SU-DHL-6 (cell line): ENCODE results near the gene GAREM1.

Experiments used
- H2AFZ ChIP-seq: fragments of 200-600 bp; sonication (generic); 2 replicates; pipeline ENCODE4 v1.6.1; 2014; ENCODE audit warnings: low read depth, mild to moderate bottlenecking, moderate library complexity, mixed read lengths, antibody characterized with exemption, low read length; ENCODE audit not compliant: severe bottlenecking
- H3F3A ChIP-seq: fragments of 200-600 bp; shearing (Covaris generic); 2 replicates; pipeline ENCODE4 v1.6.0; 2016; ENCODE audit warnings: antibody characterized with exemption, mild to moderate bottlenecking; ENCODE audit not compliant: insufficient read depth
- H3K27ac ChIP-seq: fragments of 200-600 bp; sonication (generic); 2 replicates; pipeline ENCODE4 v1.5.1; 2016; ENCODE audit warnings: low read depth, mild to moderate bottlenecking, low read length, moderate library complexity, mixed read lengths
- H3K27me3 ChIP-seq: fragments of 200-600 bp; sonication (generic), shearing (Covaris generic); 2 replicates; pipeline ENCODE4 v1.6.0; 2014; ENCODE audit warnings: mild to moderate bottlenecking, low read length
- H3K36me3 ChIP-seq: fragments of 200-600 bp; sonication (generic); 2 replicates; pipeline ENCODE4 v1.6.1; 2014; ENCODE audit warnings: mild to moderate bottlenecking, low read length, mixed read lengths
- H3K4me2 ChIP-seq: fragments of 300-600, 200-600 bp; shearing (Covaris generic), sonication (generic); 2 replicates; pipeline ENCODE4 v1.6.0; 2014; ENCODE audit warnings: low read length, low read depth, mild to moderate bottlenecking; ENCODE audit not compliant: poor library complexity, severe bottlenecking
- H3K4me3 ChIP-seq: fragments of 200-600 bp; sonication (generic); 2 replicates; pipeline ENCODE4 v1.5.1; 2014; ENCODE audit warnings: antibody characterized with exemption, low read length, mild to moderate bottlenecking, mixed read lengths; ENCODE audit not compliant: insufficient read depth, poor library complexity, severe bottlenecking
- H3K79me2 ChIP-seq: fragments of 200-600 bp; sonication (generic); 2 replicates; pipeline ENCODE4 v1.6.1; 2014; ENCODE audit warnings: mild to moderate bottlenecking, low read length, moderate library complexity; ENCODE audit not compliant: insufficient read depth
- H3K9ac ChIP-seq: fragments of 200-600 bp; sonication (generic); 2 replicates; pipeline ENCODE4 v1.7.0; 2014; ENCODE audit warnings: mild to moderate bottlenecking, low read length
- H3K9me2 ChIP-seq: fragments of 200-600 bp; sonication (generic); replicated peaks from 2 replicates; pipeline ENCODE4 v1.6.1; 2014; ENCODE audit warnings: low read length; ENCODE audit not compliant: insufficient read depth
- H3K9me3 ChIP-seq: fragments of 200-600 bp; sonication (generic); 2 replicates; pipeline ENCODE4 v1.6.1; 2014; ENCODE audit warnings: low read length, mixed read lengths; ENCODE audit not compliant: insufficient read depth
- H4K20me1 ChIP-seq: fragments of 200-600 bp; sonication (generic); 2 replicates; pipeline ENCODE4 v1.6.1; 2014; ENCODE audit warnings: low read depth, mild to moderate bottlenecking, antibody characterized with exemption, low read length, moderate library complexity, mixed read lengths
- EZH2phosphoT487 ChIP-seq: fragments of 200-600 bp; sonication (generic), shearing (Covaris generic); conservative IDR thresholded peaks from 2 replicates; pipeline ENCODE4 v1.6.1; 2018; ENCODE audit warnings: mild to moderate bottlenecking, antibody characterized with exemption, low read length, moderate library complexity, mixed read lengths
- TF ChIP-seq, protein P1 (sequence below): fragments of 200-600 bp; sonication (generic); IDR thresholded peaks from one replicate; pipeline ENCODE4 v1.5.1; 2017; ENCODE audit warnings: antibody characterized with exemption, mild to moderate bottlenecking, low read length, moderate library complexity; ENCODE audit not compliant: insufficient read depth, poor library complexity, severe bottlenecking

GAREM1 gene

DNA sequence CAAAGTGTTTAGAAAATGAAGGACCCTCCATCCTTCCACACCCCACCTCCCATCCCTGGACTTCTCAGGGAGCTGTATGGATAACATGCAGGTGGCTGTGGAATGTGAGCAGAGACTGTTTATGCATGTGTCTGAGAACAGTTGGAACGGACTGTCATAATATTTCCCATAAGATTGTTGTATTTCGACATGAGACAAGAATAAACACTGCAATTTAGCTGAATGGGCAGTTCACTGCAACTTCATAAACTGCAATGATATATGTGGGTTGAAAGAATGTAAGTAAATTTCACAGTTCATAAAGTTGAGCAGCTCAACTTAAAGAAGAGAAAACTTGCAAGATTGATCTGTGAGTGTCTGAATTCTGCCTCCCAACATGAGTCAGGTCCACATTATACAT, 206.3 kb downstream of the GAREM1 start:
- Histone ChIP-seq H3K27me3 (no peaks in the 10 kb centered on the region), H3K9me2 (no peaks in the 10 kb centered on the region), H3K79me2 (no peaks in the 10 kb centered on the region), H3K4me3 (no peak overlapping the region), H3K4me2 (no peak overlapping the region), H3K27ac (no peak overlapping the region), H3F3A (no peaks in the 10 kb centered on the region), H4K20me1 (no peaks in the 10 kb centered on the region), H3K9ac (no peak overlapping the region), H3K9me3 (no peaks in the 10 kb centered on the region), H2AFZ (no peak overlapping the region), H3K36me3 (no peaks in the 10 kb centered on the region)
- TF ChIP-seq, protein P1, sequence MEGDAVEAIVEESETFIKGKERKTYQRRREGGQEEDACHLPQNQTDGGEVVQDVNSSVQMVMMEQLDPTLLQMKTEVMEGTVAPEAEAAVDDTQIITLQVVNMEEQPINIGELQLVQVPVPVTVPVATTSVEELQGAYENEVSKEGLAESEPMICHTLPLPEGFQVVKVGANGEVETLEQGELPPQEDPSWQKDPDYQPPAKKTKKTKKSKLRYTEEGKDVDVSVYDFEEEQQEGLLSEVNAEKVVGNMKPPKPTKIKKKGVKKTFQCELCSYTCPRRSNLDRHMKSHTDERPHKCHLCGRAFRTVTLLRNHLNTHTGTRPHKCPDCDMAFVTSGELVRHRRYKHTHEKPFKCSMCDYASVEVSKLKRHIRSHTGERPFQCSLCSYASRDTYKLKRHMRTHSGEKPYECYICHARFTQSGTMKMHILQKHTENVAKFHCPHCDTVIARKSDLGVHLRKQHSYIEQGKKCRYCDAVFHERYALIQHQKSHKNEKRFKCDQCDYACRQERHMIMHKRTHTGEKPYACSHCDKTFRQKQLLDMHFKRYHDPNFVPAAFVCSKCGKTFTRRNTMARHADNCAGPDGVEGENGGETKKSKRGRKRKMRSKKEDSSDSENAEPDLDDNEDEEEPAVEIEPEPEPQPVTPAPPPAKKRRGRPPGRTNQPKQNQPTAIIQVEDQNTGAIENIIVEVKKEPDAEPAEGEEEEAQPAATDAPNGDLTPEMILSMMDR: no peak
- no peak for TF ChIP-seq EZH2phosphoT487

- TF ChIP-seq, protein P1: no peak
- no peak for TF ChIP-seq EZH2phosphoT487
Observed at GRCh38 chr18:32262092-32262491, 208.6 kb downstream of the GAREM1 start.

DNA sequence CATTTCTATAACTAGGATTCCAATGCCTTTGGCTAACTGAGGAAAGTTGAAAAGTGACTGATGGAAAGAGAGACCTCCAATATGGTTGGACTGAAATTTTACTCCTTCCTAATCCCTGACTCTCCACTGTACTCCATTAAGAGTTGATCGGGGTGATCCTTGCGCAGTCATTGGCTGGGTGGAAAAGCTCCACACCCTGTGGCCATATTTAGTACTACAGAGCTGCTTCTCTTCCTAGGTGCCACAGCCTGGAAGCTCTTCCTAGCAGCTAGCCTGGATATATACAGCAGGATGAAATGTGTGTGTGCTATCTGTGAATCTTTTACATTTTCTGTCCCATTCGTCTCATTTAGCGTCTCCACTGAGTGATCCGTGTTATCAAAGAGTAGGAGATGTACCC, 209.7 kb downstream of the GAREM1 start:
- no peak overlapping the region for H3K4me2 ChIP-seq
- no peak for TF ChIP-seq EZH2phosphoT487
- H3K27me3 ChIP-seq: no peaks in the 10 kb centered on the region
- H3K4me3 ChIP-seq: no peak overlapping the region
- H4K20me1 ChIP-seq: no peaks in the 10 kb centered on the region
- H3K9me2 ChIP-seq: no peaks in the 10 kb centered on the region
- H3K79me2 ChIP-seq: no peaks in the 10 kb centered on the region
- H3K9me3 ChIP-seq: no peaks in the 10 kb centered on the region
- no peak overlapping the region for H3K27ac ChIP-seq
- H3K9ac ChIP-seq: no peak overlapping the region
- no peaks in the 10 kb centered on the region for H3F3A ChIP-seq
- no peaks in the 10 kb centered on the region for H3K36me3 ChIP-seq
- no peak overlapping the region for H2AFZ ChIP-seq

More at GRCh38 chr18:32262092-32262491, 208.6 kb downstream of the GAREM1 start:
- Histone ChIP-seq H3K27me3 (no peaks in the 10 kb centered on the region), H4K20me1 (no peaks in the 10 kb centered on the region), H3K79me2 (no peaks in the 10 kb centered on the region), H3K4me3 (no peak overlapping the region), H3F3A (no peaks in the 10 kb centered on the region), H3K9me2 (no peaks in the 10 kb centered on the region), H3K27ac (no peak overlapping the region), H3K9ac (no peak overlapping the region), H3K4me2 (no peak overlapping the region), H3K36me3 (no peaks in the 10 kb centered on the region), H2AFZ (no peak overlapping the region), H3K9me3 (no peaks in the 10 kb centered on the region)

DNA sequence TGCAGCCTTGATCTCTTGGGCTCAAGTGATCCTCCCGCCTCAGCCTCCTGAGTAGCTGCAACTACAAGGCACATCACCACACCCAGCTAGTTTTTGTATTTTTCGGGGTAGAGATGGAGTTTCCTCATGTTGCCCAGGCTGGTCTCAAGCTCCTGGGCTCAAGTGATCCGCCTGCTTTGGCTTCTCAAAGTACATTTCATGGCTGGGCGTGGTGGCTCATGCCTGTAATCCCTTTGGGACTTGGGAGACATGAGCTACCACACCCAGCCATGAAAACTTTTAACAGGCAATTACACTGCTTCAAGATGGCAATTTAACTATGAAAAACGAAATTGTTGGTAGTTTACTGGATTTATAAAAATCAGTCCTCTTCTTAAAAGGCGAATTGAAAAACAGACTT, 211.1 kb downstream of the GAREM1 start:
- Histone ChIP-seq H3K36me3 (no peaks in the 10 kb centered on the region), H3K4me2 (no peak overlapping the region), H2AFZ (no peak overlapping the region), H3K9me3 (no peaks in the 10 kb centered on the region), H3K27me3 (no peaks in the 10 kb centered on the region), H3K27ac (no peak overlapping the region), H3K79me2 (no peaks in the 10 kb centered on the region), H3F3A (no peaks in the 10 kb centered on the region), H4K20me1 (no peaks in the 10 kb centered on the region), H3K9me2 (no peaks in the 10 kb centered on the region), H3K4me3 (no peak overlapping the region), H3K9ac (no peak overlapping the region)
- no peak for TF ChIP-seq EZH2phosphoT487
- TF ChIP-seq, protein P1: no peak
